ENCODE measurements around the gene GDAP2. TPM values are rescaled to one million over a fixed set of nuclear protein-coding genes. Genes with fewer than 3 reads are reported as not detected.

Gene GDAP2
- total and polyA plus RNA-seq, 8 donors, result 3.5 to 51.4 (median 24.1) TPM

GRCh38 chr1:117942293-117942692, 12.9 kb upstream of the GDAP2 start:
- Histone ChIP-seq H3K27ac (no peak overlapping the region), H3K4me3 (no peak overlapping the region), H3K27me3 (no peaks in the 10 kb centered on the region), H3K4me1 (no peaks in the 10 kb centered on the region), H3K36me3 (peaks cover 62 to 100% (median 100%) of the 10 kb centered on the region in 4 donors), H3K9me3 (no peaks in the 10 kb centered on the region)
- WGBS, 5 donors, result 94 to 100% (median 98%) methylated on average over 2 of the region's 2 CpGs
- intact Hi-C loops (cut with DNase I; ENCODE audit: low total_unique reads), result no loop called here
- no peak for DNase-seq
- TF ChIP-seq CTCF (IDR thresholded peaks at IDR 0.05) (no peak), POLR2AphosphoS5 (IDR thresholded peaks at IDR 0.05) (no peak), POLR2A (IDR thresholded peaks at IDR 0.05) (no peak), EP300 (IDR thresholded peaks at IDR 0.05) (no peak)

GRCh38 chr1:117933769-117934168, 4.3 kb upstream of the GDAP2 start:
- WGBS, 5 donors, result 52 to 86% (median 74%) methylated on average over 2 of the region's 2 CpGs
- Histone ChIP-seq H3K4me1 (peaks cover 13 to 34% (median 21%) of the 10 kb centered on the region in 4 donors), H3K27ac (no peak overlapping the region), H3K4me3 (no peak overlapping the region), H3K27me3 (no peaks in the 10 kb centered on the region), H3K36me3 (peaks cover 2 to 53% (median 47%) of the 10 kb centered on the region in 4 donors), H3K9me3 (no peaks in the 10 kb centered on the region)
- intact Hi-C loops (cut with DNase I; ENCODE audit: low total_unique reads), result no loop called here
- TF ChIP-seq POLR2A (IDR thresholded peaks at IDR 0.05) (no peak), POLR2AphosphoS5 (IDR thresholded peaks at IDR 0.05) (no peak), EP300 (IDR thresholded peaks at IDR 0.05) (no peak), CTCF (IDR thresholded peaks at IDR 0.05) (no peak)
- no peak for DNase-seq

DNA sequence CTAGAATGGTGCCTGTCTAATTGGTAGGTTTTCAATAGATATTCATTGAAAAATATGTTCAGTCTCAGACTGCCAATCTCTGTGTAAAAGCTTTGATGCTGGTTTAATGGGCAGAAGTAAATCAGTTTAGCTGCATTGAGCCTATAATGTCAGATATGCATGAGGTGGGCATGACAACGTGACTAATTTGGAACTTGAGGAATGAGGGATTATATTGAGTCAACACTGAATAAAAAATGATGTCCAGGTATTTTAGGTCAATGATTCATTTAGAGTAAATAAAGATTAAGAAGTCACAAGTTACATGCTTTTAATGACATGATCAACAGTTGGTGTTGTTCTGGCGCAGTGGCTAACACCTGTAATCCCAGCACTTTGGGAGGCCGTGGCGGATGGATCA, 3.2 kb upstream of the GDAP2 start:
- Histone ChIP-seq H3K4me3 (no peak overlapping the region), H3K27ac (no peak overlapping the region), H3K9me3 (no peaks in the 10 kb centered on the region), H3K36me3 (peaks cover 0 to 41% (median 35%) of the 10 kb centered on the region in 4 donors), H3K27me3 (no peaks in the 10 kb centered on the region), H3K4me1 (peaks cover 23 to 46% (median 30%) of the 10 kb centered on the region in 4 donors)
- intact Hi-C loops (cut with DNase I; ENCODE audit: low total_unique reads), result no loop called here
- TF ChIP-seq CTCF (IDR thresholded peaks at IDR 0.05), result no peak
- TF ChIP-seq POLR2A (IDR thresholded peaks at IDR 0.05), result no peak
- no peak for TF ChIP-seq POLR2AphosphoS5 (IDR thresholded peaks at IDR 0.05)
- TF ChIP-seq EP300 (IDR thresholded peaks at IDR 0.05), result no peak
- 74 to 85% (median 80%) methylated on average over 4 of the region's 4 CpGs for WGBS, 5 donors
- DNase-seq, result no peak

- intact Hi-C loops (cut with DNase I; ENCODE audit: low total_unique reads), result no loop called here
- peak overlapping the region; percentile 86 to 98 (median 94) for H3K4me3 ChIP-seq
- H3K9me3 ChIP-seq, result no peaks in the 10 kb centered on the region
- peaks cover 0 to 25% (median 18%) of the 10 kb centered on the region in 4 donors for H3K36me3 ChIP-seq
- peak overlapping the region in 4 of 5 donors; percentile 89 to 95 (median 90) for H3K27ac ChIP-seq
- 1 to 4% (median 3%) methylated on average over 6 of the region's 6 CpGs for WGBS, 5 donors
- peak in 1 of 2 donors; percentile 15 for DNase-seq
- H3K27me3 ChIP-seq, result no peaks in the 10 kb centered on the region
- H3K4me1 ChIP-seq, result peaks cover 23 to 58% (median 33%) of the 10 kb centered on the region in 4 donors
- TF ChIP-seq EP300 (IDR thresholded peaks at IDR 0.05) (no peak), CTCF (IDR thresholded peaks at IDR 0.05) (no peak), POLR2A (IDR thresholded peaks at IDR 0.05) (no peak), POLR2AphosphoS5 (IDR thresholded peaks at IDR 0.05) (no peak)
These were observed 1.1 kb upstream of the GDAP2 start for GRCh38 chr1:117930484-117930883.

All from stomach (tissue), 9 donors.